Measurements from ENCODE around the gene CCDC57. TPM values are rescaled to one million over a fixed set of nuclear protein-coding genes. Genes with fewer than 3 reads are reported as not detected.

Gene CCDC57
- total and polyA plus RNA-seq, 2 of the 4 experiments (the other 2 are of a cell fraction), result 7.3 to 31.3 TPM

DNA sequence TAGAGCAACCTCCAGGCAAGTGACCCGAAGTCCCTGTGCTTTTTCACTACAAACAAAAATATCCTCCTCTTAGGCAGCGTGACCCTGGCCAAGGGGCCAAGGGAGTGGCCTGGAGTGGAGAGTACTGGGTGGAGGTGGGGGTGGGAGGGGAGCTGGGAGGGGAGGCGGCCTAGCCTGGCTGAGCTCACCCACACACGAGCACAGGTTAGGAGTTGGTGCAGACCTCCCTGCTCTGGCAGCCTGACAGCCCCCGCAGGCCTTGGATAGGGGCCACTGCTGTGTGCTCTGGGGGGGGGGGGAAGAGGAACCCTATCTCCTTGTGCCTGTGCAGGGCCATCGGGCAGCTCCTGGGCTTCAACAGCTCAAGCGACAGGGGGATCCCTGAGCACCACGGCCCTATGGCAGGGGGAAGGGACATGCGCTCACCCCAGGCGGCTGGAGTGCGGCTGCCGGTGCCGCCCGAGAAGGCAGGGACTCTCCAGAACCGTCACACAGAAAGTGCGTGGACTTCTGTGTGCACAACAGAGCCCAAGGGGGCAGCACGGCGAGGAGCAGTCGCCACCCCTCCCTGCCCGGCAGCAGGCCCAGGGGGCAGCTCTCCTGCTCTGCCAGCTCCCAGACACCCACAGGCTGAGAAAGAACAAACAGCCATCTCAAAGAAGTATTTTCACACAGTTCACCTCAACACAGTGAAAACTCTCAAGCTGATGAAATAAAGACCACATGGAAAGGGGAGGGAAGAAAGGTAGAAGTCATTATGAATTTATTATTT, 29.5 kb upstream of the CCDC57 start:
- 64% methylated on average over 9 of the region's 20 CpGs; no CpG with 5 or more reads in 1 of the 2 experiments for WGBS, 2 experiments (ENCODE audit: extremely low coverage in 2 of 2, insufficient read length in 1 of 2)
- ATAC-seq (ENCODE audit: low read depth), result peak; percentile 3
- peaks cover 76% of the 10 kb centered on the region for H3K36me3 ChIP-seq (ENCODE audit: control insufficient read depth, insufficient read depth, low read length)
- TF ChIP-seq, protein P1, sequence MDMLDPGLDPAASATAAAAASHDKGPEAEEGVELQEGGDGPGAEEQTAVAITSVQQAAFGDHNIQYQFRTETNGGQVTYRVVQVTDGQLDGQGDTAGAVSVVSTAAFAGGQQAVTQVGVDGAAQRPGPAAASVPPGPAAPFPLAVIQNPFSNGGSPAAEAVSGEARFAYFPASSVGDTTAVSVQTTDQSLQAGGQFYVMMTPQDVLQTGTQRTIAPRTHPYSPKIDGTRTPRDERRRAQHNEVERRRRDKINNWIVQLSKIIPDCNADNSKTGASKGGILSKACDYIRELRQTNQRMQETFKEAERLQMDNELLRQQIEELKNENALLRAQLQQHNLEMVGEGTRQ (IDR thresholded peaks at IDR 0.05; ENCODE audit: low read depth, low read length), result no peak
- TF ChIP-seq CHD1 (IDR thresholded peaks at IDR 0.05; ENCODE audit: low read depth, low read length) (no peak), RFX5 (IDR thresholded peaks at IDR 0.05; ENCODE audit: low read depth, low read length) (no peak), MAFK (IDR thresholded peaks at IDR 0.05; ENCODE audit: low read depth, low read length) (no peak), MXI1 (IDR thresholded peaks at IDR 0.05; ENCODE audit: borderline replicate concordance, low read depth, low read length) (no peak), MAZ (IDR thresholded peaks at IDR 0.05; ENCODE audit: borderline replicate concordance, low read depth, low read length) (no peak; the same call in 1 of the 2 replicates), BHLHE40 (IDR thresholded peaks at IDR 0.05; ENCODE audit: low read depth, low read length) (no peak), NFE2L2 (IDR thresholded peaks at IDR 0.05; ENCODE audit: low read depth, low read length) (no peak), SMC3 (IDR thresholded peaks at IDR 0.05; ENCODE audit: low read depth, low read length) (no peak), RAD21 (IDR thresholded peaks at IDR 0.05; ENCODE audit: low read length) (no peak), FOS (IDR thresholded peaks at IDR 0.05; ENCODE audit: low read depth, low read length) (no peak), POLR2A (IDR thresholded peaks at IDR 0.05; ENCODE audit: low read depth, low read length) (no peak)
- TF ChIP-seq, protein P2, sequence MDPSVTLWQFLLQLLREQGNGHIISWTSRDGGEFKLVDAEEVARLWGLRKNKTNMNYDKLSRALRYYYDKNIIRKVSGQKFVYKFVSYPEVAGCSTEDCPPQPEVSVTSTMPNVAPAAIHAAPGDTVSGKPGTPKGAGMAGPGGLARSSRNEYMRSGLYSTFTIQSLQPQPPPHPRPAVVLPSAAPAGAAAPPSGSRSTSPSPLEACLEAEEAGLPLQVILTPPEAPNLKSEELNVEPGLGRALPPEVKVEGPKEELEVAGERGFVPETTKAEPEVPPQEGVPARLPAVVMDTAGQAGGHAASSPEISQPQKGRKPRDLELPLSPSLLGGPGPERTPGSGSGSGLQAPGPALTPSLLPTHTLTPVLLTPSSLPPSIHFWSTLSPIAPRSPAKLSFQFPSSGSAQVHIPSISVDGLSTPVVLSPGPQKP (IDR thresholded peaks at IDR 0.05; ENCODE audit: borderline replicate concordance, low read depth, low read length), result no peak
- TF ChIP-seq, protein P3, sequence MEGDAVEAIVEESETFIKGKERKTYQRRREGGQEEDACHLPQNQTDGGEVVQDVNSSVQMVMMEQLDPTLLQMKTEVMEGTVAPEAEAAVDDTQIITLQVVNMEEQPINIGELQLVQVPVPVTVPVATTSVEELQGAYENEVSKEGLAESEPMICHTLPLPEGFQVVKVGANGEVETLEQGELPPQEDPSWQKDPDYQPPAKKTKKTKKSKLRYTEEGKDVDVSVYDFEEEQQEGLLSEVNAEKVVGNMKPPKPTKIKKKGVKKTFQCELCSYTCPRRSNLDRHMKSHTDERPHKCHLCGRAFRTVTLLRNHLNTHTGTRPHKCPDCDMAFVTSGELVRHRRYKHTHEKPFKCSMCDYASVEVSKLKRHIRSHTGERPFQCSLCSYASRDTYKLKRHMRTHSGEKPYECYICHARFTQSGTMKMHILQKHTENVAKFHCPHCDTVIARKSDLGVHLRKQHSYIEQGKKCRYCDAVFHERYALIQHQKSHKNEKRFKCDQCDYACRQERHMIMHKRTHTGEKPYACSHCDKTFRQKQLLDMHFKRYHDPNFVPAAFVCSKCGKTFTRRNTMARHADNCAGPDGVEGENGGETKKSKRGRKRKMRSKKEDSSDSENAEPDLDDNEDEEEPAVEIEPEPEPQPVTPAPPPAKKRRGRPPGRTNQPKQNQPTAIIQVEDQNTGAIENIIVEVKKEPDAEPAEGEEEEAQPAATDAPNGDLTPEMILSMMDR (conservative IDR thresholded peaks at IDR 0.05; ENCODE audit: low read depth, low read length), result no peak

More for the DNA sequence above, 29.5 kb upstream of the CCDC57 start:
- dilution Hi-C loops (cut with HindIII; ENCODE audit: low sequenced_read_pairs, unreplicated experiment), result no loop called here
- DNase-seq, result no peak
- peak overlapping the region; percentile 46 for H2BK5ac ChIP-seq (ENCODE audit: low read depth, low read length, poor library complexity, severe bottlenecking)
- no peaks in the 10 kb centered on the region for H3K9me3 ChIP-seq (ENCODE audit: control insufficient read depth, insufficient read depth, low read length)
- no peak overlapping the region for H3K4me2 ChIP-seq (ENCODE audit: low read depth, low read length)
- no peak overlapping the region for H2AK5ac ChIP-seq (ENCODE audit: low read depth, low read length)
- no peak overlapping the region for H2BK15ac ChIP-seq (ENCODE audit: low read depth, low read length)
- H2BK20ac ChIP-seq (ENCODE audit: low read depth, low read length), result no peak overlapping the region
- no peak overlapping the region; the same call in 1 of the 2 replicates for H3K23ac ChIP-seq (ENCODE audit: low read depth, low read length)
- no peak overlapping the region for H4K91ac ChIP-seq (ENCODE audit: insufficient read depth, low read depth, low read length)
- in situ Hi-C loops (cut with MboI; ENCODE audit: low sequenced_read_pairs), result no loop called here
- H3K27ac ChIP-seq (ENCODE audit: insufficient read depth, low read length), result peak overlapping the region; percentile 50; the same call in 1 of the 2 replicates
- peak overlapping the region; percentile 80 for H2AK9ac ChIP-seq (replicated peaks; ENCODE audit: low read depth, low read length, poor library complexity)
- H2BK120ac ChIP-seq (ENCODE audit: low read depth, low read length), result no peak overlapping the region
- CTCF ChIA-PET, result interaction anchor here (0.5 to 0.7 kb wide), 3 partner anchors 36 to 103 kb away, joined by 3 to 4 read pairs (median 3); no protein-coding TSS in a partner anchor
- peaks cover 100% of the 10 kb centered on the region for H4K20me1 ChIP-seq (ENCODE audit: insufficient read depth, low read length)
- peaks cover 15 to 84% of the 10 kb centered on the region in 2 experiments; a peak in 3 of 4 replicates for H3K79me1 ChIP-seq (ENCODE audit: low read depth in 1 of 2, low read length in 2 of 2)
- no peaks in the 10 kb centered on the region for H3K27me3 ChIP-seq (ENCODE audit: control insufficient read depth, insufficient read depth, low read length)
- H3K9ac ChIP-seq (ENCODE audit: low read depth, low read length), result no peak overlapping the region
- H3K18ac ChIP-seq (ENCODE audit: low read depth, low read length), result no peak overlapping the region
- H3K14ac ChIP-seq (replicated peaks; ENCODE audit: low read depth, low read length), result no peak overlapping the region
- H3K4me3 ChIP-seq (ENCODE audit: insufficient read depth, low read depth, low read length), result no peak overlapping the region
- BruUV-seq (replicated peaks), result no TSS peak
- intact Hi-C loops (cut with micrococcal nuclease), result loop anchor here (5.0 kb wide), 3 partner anchors 35 to 170 kb away; no protein-coding TSS in a partner anchor
- no peak overlapping the region for H3K4ac ChIP-seq (ENCODE audit: low read depth, low read length)
- no peak overlapping the region for H4K8ac ChIP-seq (ENCODE audit: low read depth in 2 of 2, low read length in 2 of 2)
- POLR2A ChIA-PET (ENCODE audit: unreplicated experiment), result interaction anchor here (0.9 kb wide), 1 partner anchor 85 kb away, joined by 4 read pairs; no protein-coding TSS in a partner anchor
- H3K56ac ChIP-seq (ENCODE audit: extremely low read depth, insufficient read depth, low read length), result no peak overlapping the region
- peaks cover 5% of the 10 kb centered on the region; the same call in 1 of the 2 replicates for H3K9me1 ChIP-seq (ENCODE audit: insufficient read depth, low read length)
- H3K4me1 ChIP-seq (ENCODE audit: control insufficient read depth, insufficient read depth, low read length), result peaks cover 37% of the 10 kb centered on the region
- H4K5ac ChIP-seq (ENCODE audit: low read depth, low read length), result no peak overlapping the region
- peak overlapping the region; percentile 54 for H2AFZ ChIP-seq (replicated peaks; ENCODE audit: low read length, poor library complexity)

Measured in IMR-90 (cell line).